Panc1 (cell line): ENCODE measurements around the gene FCN1.

ENCODE experiments used
- POLR2AphosphoS5 ChIP-seq: IDR thresholded peaks from 2 replicates; pipeline ENCODE4 v1.6.1; 2012; ENCODE audit warnings: mild to moderate bottlenecking, low read depth, low read length, moderate library complexity
- SIN3A ChIP-seq: IDR thresholded peaks from 2 replicates; pipeline ENCODE4 v1.6.1; 2012; ENCODE audit warnings: low read depth, mild to moderate bottlenecking, low read length, moderate library complexity, borderline replicate concordance; ENCODE audit not compliant: insufficient read depth
- TCF7L2 ChIP-seq: IDR thresholded peaks from 2 replicates; pipeline ENCODE4 v1.6.1; 2011; ENCODE audit warnings: mild to moderate bottlenecking, low read depth, low read length, inconsistent platforms
- TF ChIP-seq, protein P1 (sequence below): fragments of 450-650 bp; IDR thresholded peaks from 2 replicates; pipeline ENCODE4 v1.5.1; 2017; ENCODE audit warnings: mild to moderate bottlenecking
- TF ChIP-seq, protein P2 (sequence below), 2 experiments: IDR thresholded peaks; 2 replicates each; pipeline ENCODE4 v1.6.1; 2011 to 2012; ENCODE audit warnings: low read depth in 2 of 2, control low read depth in 1 of 2, low read length in 1 of 2, mild to moderate bottlenecking in 1 of 2, moderate library complexity in 1 of 2; ENCODE audit not compliant: insufficient read depth in 1 of 2

DNA sequence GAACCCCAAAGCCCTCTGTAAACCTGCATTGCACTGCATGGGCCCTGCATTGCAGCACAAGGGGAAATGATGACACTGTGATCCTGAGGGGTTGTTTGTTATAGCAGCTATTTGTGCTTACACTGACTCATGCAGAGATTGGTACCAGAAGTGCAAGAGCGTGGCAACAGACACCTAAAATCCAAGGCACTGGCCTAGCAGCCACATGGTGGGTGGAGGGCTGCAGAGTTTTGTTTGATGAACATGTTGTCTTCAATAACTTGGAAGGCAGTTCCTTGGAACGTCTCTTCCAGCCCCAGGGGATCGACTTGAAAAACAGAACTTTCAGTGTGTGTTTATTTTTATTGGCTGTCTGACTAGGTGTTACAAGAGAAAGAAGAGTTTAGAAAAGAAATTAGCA, 22.6 kb downstream of the FCN1 start:
- TF ChIP-seq, protein P1, sequence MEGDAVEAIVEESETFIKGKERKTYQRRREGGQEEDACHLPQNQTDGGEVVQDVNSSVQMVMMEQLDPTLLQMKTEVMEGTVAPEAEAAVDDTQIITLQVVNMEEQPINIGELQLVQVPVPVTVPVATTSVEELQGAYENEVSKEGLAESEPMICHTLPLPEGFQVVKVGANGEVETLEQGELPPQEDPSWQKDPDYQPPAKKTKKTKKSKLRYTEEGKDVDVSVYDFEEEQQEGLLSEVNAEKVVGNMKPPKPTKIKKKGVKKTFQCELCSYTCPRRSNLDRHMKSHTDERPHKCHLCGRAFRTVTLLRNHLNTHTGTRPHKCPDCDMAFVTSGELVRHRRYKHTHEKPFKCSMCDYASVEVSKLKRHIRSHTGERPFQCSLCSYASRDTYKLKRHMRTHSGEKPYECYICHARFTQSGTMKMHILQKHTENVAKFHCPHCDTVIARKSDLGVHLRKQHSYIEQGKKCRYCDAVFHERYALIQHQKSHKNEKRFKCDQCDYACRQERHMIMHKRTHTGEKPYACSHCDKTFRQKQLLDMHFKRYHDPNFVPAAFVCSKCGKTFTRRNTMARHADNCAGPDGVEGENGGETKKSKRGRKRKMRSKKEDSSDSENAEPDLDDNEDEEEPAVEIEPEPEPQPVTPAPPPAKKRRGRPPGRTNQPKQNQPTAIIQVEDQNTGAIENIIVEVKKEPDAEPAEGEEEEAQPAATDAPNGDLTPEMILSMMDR, result no peak
- TF ChIP-seq POLR2AphosphoS5 (no peak), SIN3A (no peak), TCF7L2 (no peak)
- TF ChIP-seq, protein P2, sequence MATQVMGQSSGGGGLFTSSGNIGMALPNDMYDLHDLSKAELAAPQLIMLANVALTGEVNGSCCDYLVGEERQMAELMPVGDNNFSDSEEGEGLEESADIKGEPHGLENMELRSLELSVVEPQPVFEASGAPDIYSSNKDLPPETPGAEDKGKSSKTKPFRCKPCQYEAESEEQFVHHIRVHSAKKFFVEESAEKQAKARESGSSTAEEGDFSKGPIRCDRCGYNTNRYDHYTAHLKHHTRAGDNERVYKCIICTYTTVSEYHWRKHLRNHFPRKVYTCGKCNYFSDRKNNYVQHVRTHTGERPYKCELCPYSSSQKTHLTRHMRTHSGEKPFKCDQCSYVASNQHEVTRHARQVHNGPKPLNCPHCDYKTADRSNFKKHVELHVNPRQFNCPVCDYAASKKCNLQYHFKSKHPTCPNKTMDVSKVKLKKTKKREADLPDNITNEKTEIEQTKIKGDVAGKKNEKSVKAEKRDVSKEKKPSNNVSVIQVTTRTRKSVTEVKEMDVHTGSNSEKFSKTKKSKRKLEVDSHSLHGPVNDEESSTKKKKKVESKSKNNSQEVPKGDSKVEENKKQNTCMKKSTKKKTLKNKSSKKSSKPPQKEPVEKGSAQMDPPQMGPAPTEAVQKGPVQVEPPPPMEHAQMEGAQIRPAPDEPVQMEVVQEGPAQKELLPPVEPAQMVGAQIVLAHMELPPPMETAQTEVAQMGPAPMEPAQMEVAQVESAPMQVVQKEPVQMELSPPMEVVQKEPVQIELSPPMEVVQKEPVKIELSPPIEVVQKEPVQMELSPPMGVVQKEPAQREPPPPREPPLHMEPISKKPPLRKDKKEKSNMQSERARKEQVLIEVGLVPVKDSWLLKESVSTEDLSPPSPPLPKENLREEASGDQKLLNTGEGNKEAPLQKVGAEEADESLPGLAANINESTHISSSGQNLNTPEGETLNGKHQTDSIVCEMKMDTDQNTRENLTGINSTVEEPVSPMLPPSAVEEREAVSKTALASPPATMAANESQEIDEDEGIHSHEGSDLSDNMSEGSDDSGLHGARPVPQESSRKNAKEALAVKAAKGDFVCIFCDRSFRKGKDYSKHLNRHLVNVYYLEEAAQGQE (IDR thresholded peaks at IDR 0.05; ENCODE audit: insufficient read depth in 1 of 2, low read depth in 2 of 2, low read length in 1 of 2), result no peak
